Keratinocyte (primary cell): ENCODE data around the gene SPC24.

ENCODE experiments used
- EZH2 ChIP-seq: IDR thresholded peaks from one replicate; pipeline ENCODE4 v1.6.1; 2012; ENCODE audit warnings: inconsistent platforms, mild to moderate bottlenecking, low read length, moderate library complexity
- TF ChIP-seq, protein P1 (sequence below), 3 experiments: IDR thresholded peaks in 1 of 3; conservative IDR thresholded peaks in 1 of 3; optimal IDR thresholded peaks in 1 of 3; 2 replicates in 2 of 3; 3 replicates in 1 of 3; pipeline versions ENCODE3 to v1.5.1; 2011; ENCODE audit warnings: low read length in 3 of 3, mild to moderate bottlenecking in 3 of 3, moderate library complexity in 2 of 3, control low read depth in 1 of 3, inconsistent platforms in 1 of 3; ENCODE audit not compliant: insufficient read depth in 2 of 3; ENCODE audit errors: extremely low read depth in 1 of 3

DNA sequence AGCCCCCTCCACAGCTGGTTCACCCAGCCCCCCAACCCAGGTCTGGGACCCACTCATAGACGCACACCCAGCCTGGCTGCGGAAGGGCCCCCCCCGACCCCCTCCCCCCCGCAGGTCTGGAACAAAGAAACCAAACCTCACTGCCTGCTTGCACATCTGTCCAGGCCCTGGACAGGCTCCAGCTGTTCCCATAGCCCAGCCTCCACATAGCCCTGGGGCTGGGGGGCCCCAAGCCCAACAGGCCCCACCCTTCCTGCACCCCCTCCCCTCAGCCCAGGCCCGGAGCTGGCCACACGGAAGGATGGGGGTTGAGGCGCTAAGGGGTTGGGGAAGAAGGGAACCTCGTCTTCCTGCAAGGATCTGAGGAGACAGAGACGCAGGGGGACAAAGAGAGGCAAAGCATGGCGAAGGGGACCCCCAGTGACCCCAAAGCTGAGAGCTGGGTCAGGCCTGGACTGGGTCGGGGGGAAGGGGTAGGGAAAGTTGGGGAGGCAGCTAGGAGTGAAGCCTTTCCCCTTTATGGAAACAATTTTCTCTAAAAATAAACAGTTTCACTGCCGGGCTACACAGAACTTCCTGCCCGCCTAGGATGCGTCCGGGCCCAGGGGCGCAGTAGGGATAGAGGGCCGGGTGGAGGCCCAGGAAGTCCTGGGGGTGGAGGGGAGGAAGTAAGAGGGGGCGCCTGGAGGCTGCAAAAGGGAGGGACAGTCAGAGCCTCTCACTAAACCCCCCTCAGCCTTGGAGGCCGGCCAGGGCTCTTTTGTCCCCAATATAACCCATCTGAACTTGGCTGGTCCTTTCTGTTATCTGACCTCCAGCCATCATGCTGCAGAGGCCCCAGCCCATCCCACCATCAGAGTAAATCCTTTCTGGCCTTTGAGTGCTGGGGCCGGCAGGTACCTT, 39.3 kb upstream of the SPC24 start:
- TF ChIP-seq, protein P1, sequence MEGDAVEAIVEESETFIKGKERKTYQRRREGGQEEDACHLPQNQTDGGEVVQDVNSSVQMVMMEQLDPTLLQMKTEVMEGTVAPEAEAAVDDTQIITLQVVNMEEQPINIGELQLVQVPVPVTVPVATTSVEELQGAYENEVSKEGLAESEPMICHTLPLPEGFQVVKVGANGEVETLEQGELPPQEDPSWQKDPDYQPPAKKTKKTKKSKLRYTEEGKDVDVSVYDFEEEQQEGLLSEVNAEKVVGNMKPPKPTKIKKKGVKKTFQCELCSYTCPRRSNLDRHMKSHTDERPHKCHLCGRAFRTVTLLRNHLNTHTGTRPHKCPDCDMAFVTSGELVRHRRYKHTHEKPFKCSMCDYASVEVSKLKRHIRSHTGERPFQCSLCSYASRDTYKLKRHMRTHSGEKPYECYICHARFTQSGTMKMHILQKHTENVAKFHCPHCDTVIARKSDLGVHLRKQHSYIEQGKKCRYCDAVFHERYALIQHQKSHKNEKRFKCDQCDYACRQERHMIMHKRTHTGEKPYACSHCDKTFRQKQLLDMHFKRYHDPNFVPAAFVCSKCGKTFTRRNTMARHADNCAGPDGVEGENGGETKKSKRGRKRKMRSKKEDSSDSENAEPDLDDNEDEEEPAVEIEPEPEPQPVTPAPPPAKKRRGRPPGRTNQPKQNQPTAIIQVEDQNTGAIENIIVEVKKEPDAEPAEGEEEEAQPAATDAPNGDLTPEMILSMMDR (optimal IDR thresholded peaks at IDR 0.05 in 1 of 3, IDR thresholded peaks at IDR 0.05 in 1 of 3, conservative IDR thresholded peaks at IDR 0.05 in 1 of 3; ENCODE audit: extremely low read depth in 1 of 3, insufficient read depth in 2 of 3, low read length in 3 of 3), result no peak
- TF ChIP-seq EZH2, result no peak
